Naive thymus-derived CD4-positive, alpha-beta T cell (primary cell): ENCODE data around the gene BMAL1. TPM values are rescaled to one million over a fixed set of nuclear protein-coding genes. Genes with fewer than 3 reads are reported as not detected.

Experiments used
- ATAC-seq: fragments of 150-1000 bp; cut with Tn5 transposase; 2 replicates; pipeline ENCODE4 v1.10.0; 2021; ENCODE audit warnings: mild to moderate bottlenecking, moderate library complexity
- CTCF ChIA-PET: fragments of 350-600 bp; sonication (Branson Sonifier 250); formaldehyde crosslinking; loops from one replicate; lab custom pipeline; 2021; ENCODE audit warnings: antibody characterized with exemption; lab: Charles Lee
- POLR2A ChIA-PET: fragments of 350-600 bp; sonication (Branson Sonifier 250); formaldehyde crosslinking; loops from one replicate; lab custom pipeline; 2021; ENCODE audit warnings: antibody characterized with exemption, inconsistent platforms; lab: Charles Lee
- DNase-seq, 9 donors: peaks; one replicate each; pipeline versions ENCODE4 v3.0.0 to v3.0.0-alpha.2; 2020 to 2022; ENCODE audit warnings: mixed read lengths in 1 of 9
- H3K27ac ChIP-seq: one replicate; pipeline ENCODE4 v1.7.0; 2013; ENCODE audit warnings: mild to moderate bottlenecking, low read depth, low read length, moderate library complexity
- H3K27me3 ChIP-seq, 2 donors: one replicate each; pipeline ENCODE4 v1.7.0; 2013; ENCODE audit warnings: low read length in 2 of 2, mild to moderate bottlenecking in 2 of 2, moderate library complexity in 2 of 2; ENCODE audit not compliant: control insufficient read depth in 2 of 2, insufficient read depth in 2 of 2
- H3K36me3 ChIP-seq, 3 experiments: 1 replicate in 2 of 3; 2 replicates in 1 of 3; pipeline ENCODE4 v1.7.0; 2013; ENCODE audit warnings: low read length in 3 of 3, mild to moderate bottlenecking in 3 of 3, moderate library complexity in 1 of 3; ENCODE audit not compliant: insufficient read depth in 3 of 3, control insufficient read depth in 2 of 3
- H3K4me1 ChIP-seq, 2 donors: one replicate each; pipeline ENCODE4 v1.7.0; 2013; ENCODE audit warnings: low read length in 2 of 2, mild to moderate bottlenecking in 2 of 2, moderate library complexity in 1 of 2; ENCODE audit not compliant: control insufficient read depth in 2 of 2, insufficient read depth in 2 of 2
- H3K4me3 ChIP-seq: 2 replicates; pipeline ENCODE4 v1.7.0; 2013; ENCODE audit warnings: mild to moderate bottlenecking, low read length
- H3K9me3 ChIP-seq, 3 experiments: 1 replicate in 2 of 3; 2 replicates in 1 of 3; pipeline ENCODE4 v1.7.0; 2013; ENCODE audit warnings: low read length in 3 of 3; ENCODE audit not compliant: control insufficient read depth in 2 of 3
- H3K27ac Mint-ChIP-seq, 9 donors: one replicate each; pipeline ENCODE4 v1.8.0; 2020 to 2022; ENCODE audit warnings: mixed read lengths in 9 of 9, mild to moderate bottlenecking in 8 of 9, moderate library complexity in 5 of 9, inconsistent platforms in 2 of 9
- H3K27me3 Mint-ChIP-seq, 5 donors: one replicate each; pipeline ENCODE4 v1.8.0; 2021 to 2022; ENCODE audit warnings: mixed read lengths in 5 of 5, mild to moderate bottlenecking in 1 of 5
- H3K36me3 Mint-ChIP-seq, 5 donors: one replicate each; pipeline ENCODE4 v1.8.0; 2020 to 2022; ENCODE audit warnings: mixed read lengths in 5 of 5, mild to moderate bottlenecking in 3 of 5, inconsistent platforms in 1 of 5
- H3K4me1 Mint-ChIP-seq, 7 donors: one replicate each; pipeline ENCODE4 v1.8.0; 2020 to 2022; ENCODE audit warnings: mixed read lengths in 7 of 7, mild to moderate bottlenecking in 3 of 7, inconsistent platforms in 1 of 7
- H3K4me3 Mint-ChIP-seq, 10 donors: one replicate each; pipeline ENCODE4 v1.8.0; 2020 to 2022; ENCODE audit warnings: mild to moderate bottlenecking in 10 of 10, mixed read lengths in 10 of 10, moderate library complexity in 6 of 10, inconsistent platforms in 2 of 10
- H3K9me3 Mint-ChIP-seq, 11 donors: one replicate each; pipeline ENCODE4 v1.8.0; 2020 to 2022; ENCODE audit warnings: mixed read lengths in 11 of 11, mild to moderate bottlenecking in 4 of 11, inconsistent platforms in 1 of 11, moderate library complexity in 1 of 11
- intact Hi-C, 2 donors: fragments of 100-400 bp; cut with micrococcal nuclease; formaldehyde crosslinking; loops; one replicate each; pipeline ENCODE4 v1.15.1; 2023
- polyA plus RNA-seq, 2 donors: library from polyadenylated mRNA; unstranded; fragments of 300-500 nt; fragmentation: Illumina TruSeq; gene quantifications; one replicate each; pipeline ENCODE4 v1.2.3, GENCODE V29; 2021
- total RNA-seq, 6 experiments: library from RNA in 5 of 6; stranded (reverse) in 5 of 6; gene quantifications; 1 replicate in 5 of 6; 2 replicates in 1 of 6; pipeline ENCODE4 v1.2.3 and lab custom pipeline; 2021 to 2026

Gene BMAL1
- total and polyA plus RNA-seq, 7 experiments from 2014 or later: 12.8 to 88.3 (median 47.9) TPM

- intact Hi-C loops: no loop called here
- Histone ChIP-seq H3K4me3 (no peak overlapping the region), H3K4me1 (peaks cover 0 to 3% of the 10 kb centered on the region in 2 donors), H3K9me3 (no peaks in the 10 kb centered on the region), H3K27me3 (no peaks in the 10 kb centered on the region), H3K36me3 (no peaks in the 10 kb centered on the region), H3K27ac (no peak overlapping the region)
- no peaks in the 10 kb centered on the region for H3K9me3 Mint-ChIP-seq
- ATAC-seq (no peak), DNase-seq (peak in 3 of 9 donors; percentile 15 to 27 (median 24))
- H3K27me3 Mint-ChIP-seq: peaks cover 0 to 22% (median 0%) of the 10 kb centered on the region in 5 donors
- peaks cover 13 to 26% (median 20%) of the 10 kb centered on the region in 7 donors for H3K4me1 Mint-ChIP-seq
- peak overlapping the region in 8 of 10 donors; percentile 8 to 63 (median 42) for H3K4me3 Mint-ChIP-seq
- H3K36me3 Mint-ChIP-seq: no peaks in the 10 kb centered on the region
- POLR2A ChIA-PET: interaction anchor here (0.7 kb wide), 1 partner anchor 12 kb away, joined by 3 read pairs; no protein-coding TSS in a partner anchor
- H3K27ac Mint-ChIP-seq: peak overlapping the region in 3 of 9 donors; percentile 1 to 53 (median 9)
- CTCF ChIA-PET: interaction anchor here (0.5 to 1.0 kb wide), 2 partner anchors 8 to 1957 kb away, joined by 3 read pairs; no protein-coding TSS in a partner anchor
Observed at GRCh38 chr11:13259374-13259773, 18.2 kb upstream of the BMAL1 start.

- POLR2A ChIA-PET: no interaction called here
Observed at GRCh38 chr11:13260201-13260962, 17.2 kb upstream of the BMAL1 start.

GRCh38 chr11:13260963-13261588 lies 16.5 kb upstream of the BMAL1 start:
- peaks cover 0 to 3% of the 10 kb centered on the region in 2 donors for H3K4me1 ChIP-seq
- peaks cover 0 to 33% (median 4%) of the 10 kb centered on the region in 5 donors for H3K27me3 Mint-ChIP-seq
- peaks cover 13 to 26% (median 20%) of the 10 kb centered on the region in 7 donors for H3K4me1 Mint-ChIP-seq
- intact Hi-C loops: no loop called here
- POLR2A ChIA-PET: no interaction called here
- H3K27ac Mint-ChIP-seq: no peak overlapping the region
- H3K36me3 Mint-ChIP-seq: no peaks in the 10 kb centered on the region
- no peak overlapping the region for H3K4me3 ChIP-seq
- H3K4me3 Mint-ChIP-seq: no peak overlapping the region
- H3K27me3 ChIP-seq: no peaks in the 10 kb centered on the region
- H3K36me3 ChIP-seq: no peaks in the 10 kb centered on the region
- H3K27ac ChIP-seq: no peak overlapping the region
- H3K9me3 ChIP-seq: no peaks in the 10 kb centered on the region
- DNase-seq (no peak), ATAC-seq (no peak)
- CTCF ChIA-PET: no interaction called here
- no peaks in the 10 kb centered on the region for H3K9me3 Mint-ChIP-seq

More at GRCh38 chr11:13260201-13260962, 17.2 kb upstream of the BMAL1 start:
- Histone ChIP-seq H3K9me3 (no peaks in the 10 kb centered on the region), H3K27me3 (no peaks in the 10 kb centered on the region), H3K27ac (no peak overlapping the region), H3K36me3 (no peaks in the 10 kb centered on the region), H3K4me1 (peaks cover 0 to 3% of the 10 kb centered on the region in 2 donors), H3K4me3 (no peak overlapping the region)
- DNase-seq: no peak
- intact Hi-C loops: no loop called here
- Mint-ChIP-seq H3K4me1 (peaks cover 13 to 26% (median 20%) of the 10 kb centered on the region in 7 donors), H3K36me3 (no peaks in the 10 kb centered on the region), H3K27me3 (peaks cover 0 to 28% (median 0%) of the 10 kb centered on the region in 5 donors), H3K9me3 (no peaks in the 10 kb centered on the region), H3K4me3 (peak overlapping the region in 2 of 10 donors; percentile 6 to 47), H3K27ac (no peak overlapping the region)
- CTCF ChIA-PET: no interaction called here
- ATAC-seq: no peak

GRCh38 chr11:13261591-13262061 lies 16.0 kb upstream of the BMAL1 start:
- ChIA-PET POLR2A (interaction anchor here (2.0 kb wide), 1 partner anchor 18 kb away, joined by 7 read pairs; no protein-coding TSS in a partner anchor), CTCF (no interaction called here)
- no peak overlapping the region for H3K27ac ChIP-seq
- H3K27me3 ChIP-seq: no peaks in the 10 kb centered on the region
- no peak overlapping the region for H3K27ac Mint-ChIP-seq
- no peaks in the 10 kb centered on the region for H3K9me3 Mint-ChIP-seq
- H3K27me3 Mint-ChIP-seq: peaks cover 0 to 36% (median 5%) of the 10 kb centered on the region in 5 donors
- H3K4me1 ChIP-seq: peaks cover 0 to 3% of the 10 kb centered on the region in 2 donors
- no peaks in the 10 kb centered on the region for H3K36me3 ChIP-seq
- ATAC-seq: no peak
- intact Hi-C loops: no loop called here
- no peak for DNase-seq
- no peak overlapping the region for H3K4me3 ChIP-seq
- no peak overlapping the region for H3K4me3 Mint-ChIP-seq
- peaks cover 13 to 26% (median 20%) of the 10 kb centered on the region in 7 donors for H3K4me1 Mint-ChIP-seq
- no peaks in the 10 kb centered on the region for H3K36me3 Mint-ChIP-seq
- no peaks in the 10 kb centered on the region for H3K9me3 ChIP-seq

- Mint-ChIP-seq H3K4me1 (peaks cover 13 to 26% (median 20%) of the 10 kb centered on the region in 7 donors), H3K27me3 (peaks cover 0 to 37% (median 5%) of the 10 kb centered on the region in 5 donors), H3K9me3 (no peaks in the 10 kb centered on the region), H3K4me3 (no peak overlapping the region), H3K36me3 (no peaks in the 10 kb centered on the region), H3K27ac (no peak overlapping the region)
- no peak overlapping the region for H3K4me3 ChIP-seq
- H3K9me3 ChIP-seq: no peaks in the 10 kb centered on the region
- POLR2A ChIA-PET: interaction anchor here (2.0 kb wide), 1 partner anchor 18 kb away, joined by 7 read pairs; no protein-coding TSS in a partner anchor
- no peaks in the 10 kb centered on the region for H3K27me3 ChIP-seq
- intact Hi-C loops: no loop called here
- ATAC-seq (no peak), DNase-seq (no peak)
- H3K36me3 ChIP-seq: no peaks in the 10 kb centered on the region
- H3K4me1 ChIP-seq: peaks cover 0 to 3% of the 10 kb centered on the region in 2 donors
- H3K27ac ChIP-seq: no peak overlapping the region
- CTCF ChIA-PET: no interaction called here
Observed at GRCh38 chr11:13262096-13262495, 15.5 kb upstream of the BMAL1 start.

- Mint-ChIP-seq H3K27me3 (peaks cover 14 to 67% (median 19%) of the 10 kb centered on the region in 5 donors), H3K4me3 (no peak overlapping the region), H3K27ac (no peak overlapping the region), H3K36me3 (no peaks in the 10 kb centered on the region), H3K4me1 (peaks cover 0 to 7% (median 0%) of the 10 kb centered on the region in 7 donors), H3K9me3 (no peaks in the 10 kb centered on the region)
- H3K27ac ChIP-seq: no peak overlapping the region
- no peaks in the 10 kb centered on the region for H3K9me3 ChIP-seq
- ChIA-PET CTCF (no interaction called here), POLR2A (interaction anchor here (1.2 kb wide), 1 partner anchor 19 kb away, joined by 4 read pairs; no protein-coding TSS in a partner anchor)
- DNase-seq (no peak), ATAC-seq (no peak)
- H3K27me3 ChIP-seq: no peaks in the 10 kb centered on the region
- intact Hi-C loops: no loop called here
- no peaks in the 10 kb centered on the region for H3K36me3 ChIP-seq
- no peaks in the 10 kb centered on the region for H3K4me1 ChIP-seq
- no peak overlapping the region for H3K4me3 ChIP-seq
Observed at GRCh38 chr11:13268791-13269190, 8.8 kb upstream of the BMAL1 start.
